ENCODE measurements around the gene TRIML1.

TRIML1 gene, protein sequence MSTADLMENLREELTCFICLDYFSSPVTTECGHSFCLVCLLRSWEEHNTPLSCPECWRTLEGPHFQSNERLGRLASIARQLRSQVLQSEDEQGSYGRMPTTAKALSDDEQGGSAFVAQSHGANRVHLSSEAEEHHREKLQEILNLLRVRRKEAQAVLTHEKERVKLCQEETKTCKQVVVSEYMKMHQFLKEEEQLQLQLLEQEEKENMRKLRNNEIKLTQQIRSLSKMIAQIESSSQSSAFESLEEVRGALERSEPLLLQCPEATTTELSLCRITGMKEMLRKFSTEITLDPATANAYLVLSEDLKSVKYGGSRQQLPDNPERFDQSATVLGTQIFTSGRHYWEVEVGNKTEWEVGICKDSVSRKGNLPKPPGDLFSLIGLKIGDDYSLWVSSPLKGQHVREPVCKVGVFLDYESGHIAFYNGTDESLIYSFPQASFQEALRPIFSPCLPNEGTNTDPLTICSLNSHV

DNA sequence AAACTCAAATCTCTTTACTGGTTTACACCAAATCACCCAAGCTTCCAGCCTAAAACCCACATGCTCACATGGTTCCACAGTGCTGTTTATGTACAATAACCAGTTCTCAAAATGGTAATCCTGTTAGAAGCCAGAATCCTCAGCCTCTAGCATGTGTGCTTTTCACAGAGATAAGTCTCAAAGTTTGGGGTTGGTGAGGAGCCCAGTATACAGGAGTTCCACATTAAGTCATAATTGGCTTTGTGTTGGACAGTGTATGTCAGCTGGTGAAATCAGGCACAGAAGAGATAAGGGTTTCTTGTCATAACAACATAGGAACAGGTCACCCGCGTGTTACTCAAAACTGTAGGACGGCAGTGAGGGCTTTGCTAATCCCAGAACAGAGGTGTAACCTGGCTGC is at the start of gene TRIML1:
Gene TRIML1 (plus strand): TSS at position 301 of the 400 bp plus-strand sequence. CDS start 118 bp downstream, outside the sequence.
- no peak for DNase-seq (ENCODE audit: low spot score)

DNA sequence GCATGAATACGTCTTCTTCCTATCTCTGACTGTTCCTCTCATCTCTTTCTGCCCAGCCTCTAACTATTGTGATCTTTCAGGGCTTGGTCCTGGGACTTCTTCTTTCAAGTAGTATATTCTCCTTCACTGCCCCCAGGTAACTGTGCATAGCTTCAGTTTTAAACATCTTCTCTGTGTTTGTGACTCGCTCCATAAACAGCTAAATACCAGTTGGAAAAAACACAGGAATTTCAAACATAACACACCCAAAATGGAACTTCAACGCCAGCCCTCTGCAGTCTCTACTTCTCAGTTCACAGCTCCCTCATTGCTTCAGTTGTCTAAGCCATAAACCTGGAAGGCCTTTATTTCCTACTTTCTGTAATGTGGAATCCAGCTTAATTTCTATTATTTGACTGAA is 46.4 kb upstream of the TRIML1 start:
- no peak for DNase-seq (ENCODE audit: low spot score)

DNA sequence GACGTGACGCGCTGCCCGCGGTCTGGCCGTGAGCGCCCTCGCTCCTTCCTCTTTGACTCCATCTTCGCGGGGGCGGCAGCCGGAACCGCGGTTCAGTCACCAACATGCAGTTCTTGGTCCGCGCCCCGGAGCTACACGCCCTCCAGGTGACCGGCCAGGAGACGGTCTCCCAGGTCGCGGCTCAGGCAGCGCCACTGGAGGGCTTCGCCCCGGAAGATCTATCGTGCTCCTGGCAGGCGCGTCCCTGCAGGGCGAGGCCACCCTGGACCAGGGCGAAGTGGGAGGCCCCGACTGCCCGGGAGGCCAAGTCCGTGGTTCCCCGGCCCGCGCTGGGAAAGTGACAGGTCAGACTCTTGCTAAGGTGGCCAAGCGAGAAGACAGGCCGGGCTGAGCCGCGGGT is 32.8 kb upstream of the TRIML1 start:
- DNase-seq (ENCODE audit: low spot score) = no peak

DNA sequence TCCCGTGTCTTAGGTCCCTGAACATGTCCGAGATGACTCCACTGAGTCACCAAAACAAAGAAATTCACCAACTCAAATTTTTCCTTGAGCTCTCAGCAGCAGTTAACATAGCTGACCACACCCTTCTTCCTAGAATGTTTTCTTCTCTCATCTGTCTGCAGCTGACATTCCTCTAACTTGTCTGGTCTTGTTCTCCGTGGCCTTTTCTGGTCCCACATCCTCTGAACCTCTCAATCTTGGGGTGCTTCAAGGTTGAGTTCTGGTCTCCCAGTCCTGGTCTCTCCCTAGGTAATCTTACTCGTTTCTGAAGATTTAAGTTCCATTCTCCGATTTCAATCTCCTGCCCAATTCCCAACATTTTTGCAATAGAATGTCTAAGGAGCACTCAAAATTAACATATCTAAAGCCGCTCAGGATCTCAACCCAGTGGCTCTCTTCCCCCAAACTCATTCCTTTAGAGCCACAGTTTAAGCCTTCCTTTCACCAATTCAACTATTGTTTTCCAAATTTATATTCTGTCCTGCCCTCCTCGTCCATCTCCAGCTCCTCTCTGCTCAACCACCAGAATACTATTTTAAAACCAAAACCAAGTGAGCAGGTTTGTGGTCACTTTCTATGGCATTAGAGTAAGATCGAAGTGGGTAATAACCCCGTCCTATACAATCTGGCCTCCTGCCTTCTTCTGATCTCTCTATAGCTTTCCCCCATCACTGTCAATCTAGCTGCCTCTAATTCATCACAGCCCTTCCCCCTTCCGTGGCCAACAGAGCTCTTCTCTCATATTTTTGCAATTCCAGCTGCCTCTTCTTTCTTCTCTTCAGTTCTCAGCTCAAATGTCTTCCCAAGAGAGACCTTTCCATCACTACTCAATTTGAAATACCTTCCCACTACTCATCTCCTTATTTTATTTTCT is 31.1 kb upstream of the TRIML1 start:
- no peak for DNase-seq (ENCODE audit: low spot score)

DNA sequence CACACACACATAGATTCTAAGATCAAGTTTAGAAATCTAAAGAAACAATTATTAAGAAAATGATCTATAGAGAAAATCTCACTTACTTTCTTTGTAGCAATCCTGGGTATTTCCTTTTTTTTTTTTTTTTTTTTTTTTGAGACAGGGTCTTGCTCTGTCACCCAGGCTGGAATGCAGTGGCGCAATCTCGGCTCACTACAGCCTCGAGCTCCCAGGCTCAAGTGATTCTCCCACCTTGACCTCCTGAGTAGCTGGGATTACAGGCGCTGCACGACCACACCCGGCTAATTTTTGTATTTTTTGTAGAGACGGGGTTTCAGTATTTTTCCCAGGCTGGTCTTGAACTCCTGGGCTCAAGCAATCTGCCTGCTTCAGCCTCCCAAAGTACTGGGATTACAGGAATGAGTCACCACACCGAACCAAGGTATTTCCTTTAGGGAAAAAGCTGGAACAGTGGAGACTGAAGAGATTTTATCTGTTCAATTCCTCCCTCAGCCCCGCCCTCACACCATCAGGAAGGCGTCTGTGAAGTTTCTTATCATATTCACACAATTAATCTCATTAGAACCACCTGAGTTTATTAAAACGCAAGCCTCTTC is 30.0 kb upstream of the TRIML1 start, which contains the start of gene TRIML2:
Gene TRIML2 (minus strand): TSS at position 447 of the 599 bp plus-strand sequence. CDS start 4,235 bp downstream, outside the sequence.
- DNase-seq (ENCODE audit: low spot score) = no peak

DNA sequence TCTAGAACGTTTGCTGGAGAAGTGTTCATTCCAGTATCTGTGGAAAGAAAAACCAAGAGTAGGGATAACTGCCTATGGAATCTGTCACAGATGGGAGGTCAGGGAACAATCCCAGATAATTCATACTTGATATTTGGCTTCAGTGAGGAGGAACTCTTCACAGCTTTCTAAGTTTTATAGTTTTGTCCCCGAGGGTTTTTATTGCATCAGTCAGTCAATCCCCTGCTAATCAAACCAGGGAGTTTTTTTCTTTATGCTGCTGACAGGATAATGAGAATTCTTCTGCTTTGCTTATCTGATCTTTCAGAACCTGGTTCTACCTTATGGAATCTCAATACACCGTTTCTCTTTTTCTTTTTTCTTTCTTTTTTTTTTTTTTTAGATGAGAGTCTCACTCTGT is 29.2 kb upstream of the TRIML1 start:
- no peak for DNase-seq (ENCODE audit: low spot score)

DNA sequence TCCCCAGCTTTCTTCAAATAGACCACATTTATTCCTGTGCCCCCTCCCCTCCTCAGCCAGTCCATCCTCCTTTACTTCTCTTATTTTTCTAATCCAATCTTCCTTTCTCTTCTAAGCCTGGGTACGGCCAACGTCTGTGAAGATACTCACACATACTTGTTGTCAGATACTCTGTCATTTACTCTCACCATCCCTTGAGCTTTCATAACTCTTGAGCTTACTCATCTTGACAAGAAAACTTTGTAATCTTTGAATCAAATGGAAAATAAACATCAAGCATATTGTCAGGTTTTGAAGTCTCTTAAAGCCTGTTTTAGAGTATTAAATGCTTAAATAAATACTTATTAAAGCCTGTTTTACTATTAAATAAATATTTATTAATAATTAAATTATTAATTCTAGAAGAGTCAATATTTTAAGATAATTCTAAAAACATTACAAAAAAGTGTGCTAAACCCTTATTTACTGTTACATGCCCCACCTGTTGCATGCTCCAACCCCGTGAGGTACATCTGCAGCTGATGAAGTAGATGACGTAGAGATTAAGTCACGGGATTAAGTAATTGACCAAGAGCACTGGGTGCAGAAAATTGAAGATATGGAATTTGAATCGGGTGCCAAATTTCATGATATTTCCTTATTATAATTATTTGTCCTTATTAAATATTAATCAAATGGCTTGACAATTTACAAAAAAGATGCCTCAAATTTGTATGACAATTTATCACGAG is 28.3 kb upstream of the TRIML1 start:
- no peak for DNase-seq (ENCODE audit: low spot score)

DNA sequence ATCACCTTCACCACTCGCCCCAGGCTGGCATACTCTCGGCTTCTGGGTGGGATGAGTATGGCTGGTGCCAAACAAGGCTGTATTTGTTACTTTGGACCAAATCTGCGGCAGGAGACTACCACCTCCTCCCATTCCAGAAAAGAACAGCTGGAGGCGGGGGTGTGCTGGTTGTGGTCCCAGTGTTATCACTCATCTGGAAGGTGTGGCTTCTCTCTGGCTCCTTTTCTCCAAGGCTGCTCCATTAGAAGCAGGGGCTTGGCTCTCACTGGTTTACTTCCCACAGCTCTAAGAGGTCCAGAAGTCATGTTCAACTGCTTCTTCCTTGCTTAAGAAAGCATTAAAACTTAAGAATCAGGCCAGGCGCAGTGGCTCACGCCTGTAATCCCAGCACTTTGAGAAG is 27.3 kb upstream of the TRIML1 start:
- DNase-seq (ENCODE audit: low spot score) = no peak

DNA sequence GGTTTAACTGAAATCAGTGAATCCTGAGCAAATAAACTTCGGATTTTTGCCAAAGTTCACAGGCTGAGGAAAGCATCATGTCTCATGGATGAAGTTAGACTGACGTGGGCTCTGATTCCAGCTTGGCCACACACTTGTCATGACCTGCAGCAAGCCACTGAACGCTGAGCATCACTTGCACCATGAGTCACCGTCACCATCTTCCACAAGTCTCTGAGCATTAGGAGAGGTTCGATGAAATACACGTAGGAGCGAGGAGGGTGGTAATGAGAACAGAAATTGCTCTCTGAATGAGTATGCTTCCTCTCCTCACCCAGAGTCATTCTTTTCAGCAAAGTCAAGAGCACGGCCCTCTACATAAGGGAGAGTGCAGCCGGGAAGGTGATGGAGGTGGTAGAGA is 26.1 kb upstream of the TRIML1 start:
- no peak for DNase-seq (ENCODE audit: low spot score)

DNA sequence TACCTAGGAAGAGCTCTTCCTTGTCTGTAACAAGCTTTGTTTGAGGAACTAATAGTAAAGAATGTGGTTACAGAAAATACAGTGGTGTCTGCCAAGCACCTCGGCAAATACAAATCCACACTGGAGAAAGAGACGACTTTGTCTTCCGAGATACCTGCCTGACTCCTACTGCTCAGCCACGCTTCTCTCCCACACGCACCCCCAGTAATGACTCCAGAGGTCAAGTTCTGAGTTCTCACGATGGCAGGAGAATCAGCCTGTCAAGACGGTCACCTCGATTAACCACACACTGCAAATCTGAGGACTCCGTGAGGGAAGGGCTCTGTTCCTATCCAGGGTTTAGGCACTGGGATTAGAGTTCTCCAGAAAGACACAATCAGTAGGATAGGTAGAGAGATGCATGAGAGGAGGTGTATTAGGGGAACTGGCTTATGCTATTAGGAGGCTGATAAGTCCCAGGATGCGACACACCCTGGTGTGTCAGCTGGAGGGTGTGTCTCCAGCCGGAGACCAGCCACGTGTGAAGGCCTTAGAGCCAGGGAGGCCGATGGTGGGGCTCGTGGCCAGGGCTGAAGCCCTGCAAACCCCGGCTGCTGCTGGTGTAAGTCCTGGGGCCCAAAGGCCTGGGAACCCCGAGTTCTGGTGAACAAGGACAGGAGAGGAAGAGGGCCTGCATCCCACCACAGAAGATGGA is 21.5 kb upstream of the TRIML1 start:
- DNase-seq (ENCODE audit: low spot score) = no peak

DNA sequence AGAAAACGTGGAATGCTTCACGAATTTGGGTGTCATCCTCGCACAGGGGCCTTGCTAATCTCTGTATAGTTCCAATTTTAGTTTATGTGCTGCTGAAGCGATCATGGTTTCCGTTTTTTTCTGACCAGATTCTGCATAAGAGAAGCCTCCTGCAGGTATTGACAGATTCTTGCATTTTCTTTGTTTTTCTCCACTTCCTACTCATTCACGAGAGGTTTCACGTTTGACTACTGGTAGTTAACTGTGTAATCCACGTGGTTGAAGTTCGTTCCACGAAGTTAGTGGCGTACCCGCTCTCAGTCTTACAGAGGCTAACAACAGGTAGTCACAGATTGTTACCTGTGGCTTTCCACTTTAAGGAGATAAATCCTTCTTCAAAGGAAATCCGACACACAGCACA is 17.7 kb upstream of the TRIML1 start:
- DNase-seq (ENCODE audit: low spot score) = no peak

DNA sequence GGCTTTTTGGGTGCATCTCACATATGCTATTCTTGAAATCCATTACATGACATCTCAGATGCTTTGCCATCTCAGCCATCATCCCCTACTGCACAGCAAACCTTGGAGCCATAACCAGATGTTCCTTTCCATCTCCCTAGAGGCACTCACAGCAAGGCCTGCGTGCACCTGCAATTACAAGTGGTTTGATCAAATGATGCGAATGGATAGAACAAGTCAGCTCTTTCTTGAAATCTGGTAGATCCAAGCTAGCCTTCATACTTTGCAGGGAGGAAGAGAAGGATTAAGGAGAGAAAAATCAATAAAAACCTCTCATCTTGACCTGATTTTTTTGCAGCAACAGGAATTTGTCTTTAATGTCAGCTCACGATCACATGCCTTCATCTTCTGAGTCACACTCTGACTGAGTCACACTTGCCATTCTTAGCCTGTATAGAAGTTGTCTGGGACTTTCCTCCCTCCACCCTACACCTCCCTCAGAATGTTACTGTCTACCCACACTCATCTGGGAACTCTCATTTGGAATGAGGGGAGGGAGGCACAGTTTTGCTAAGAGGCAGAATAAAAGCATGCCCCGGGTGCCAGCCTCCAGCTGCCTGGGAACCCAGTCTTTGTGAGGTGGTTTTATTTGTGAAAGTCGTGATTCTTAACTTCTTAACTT is 11.9 kb upstream of the TRIML1 start:
- DNase-seq (ENCODE audit: low spot score) = no peak

DNA sequence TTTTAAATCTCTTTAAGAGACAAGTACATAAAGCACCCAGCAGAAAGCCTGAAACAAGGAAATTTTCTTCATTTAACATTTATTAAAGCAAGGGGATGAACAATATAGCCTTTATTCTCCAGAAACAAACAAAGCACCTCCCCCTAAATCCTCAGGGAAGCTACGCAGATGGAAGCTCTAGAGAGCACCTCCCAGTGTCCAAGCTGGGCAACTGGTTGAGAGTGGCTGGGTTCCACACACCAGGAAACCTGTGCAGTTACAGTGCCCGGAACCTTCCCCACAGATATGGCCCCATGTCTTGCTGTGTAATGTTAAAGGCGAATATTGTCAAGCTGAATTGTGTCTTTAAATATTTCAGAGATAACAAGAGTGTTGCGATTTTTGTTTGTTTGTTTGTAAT is 8.9 kb upstream of the TRIML1 start:
- no peak for DNase-seq (ENCODE audit: low spot score)

DNA sequence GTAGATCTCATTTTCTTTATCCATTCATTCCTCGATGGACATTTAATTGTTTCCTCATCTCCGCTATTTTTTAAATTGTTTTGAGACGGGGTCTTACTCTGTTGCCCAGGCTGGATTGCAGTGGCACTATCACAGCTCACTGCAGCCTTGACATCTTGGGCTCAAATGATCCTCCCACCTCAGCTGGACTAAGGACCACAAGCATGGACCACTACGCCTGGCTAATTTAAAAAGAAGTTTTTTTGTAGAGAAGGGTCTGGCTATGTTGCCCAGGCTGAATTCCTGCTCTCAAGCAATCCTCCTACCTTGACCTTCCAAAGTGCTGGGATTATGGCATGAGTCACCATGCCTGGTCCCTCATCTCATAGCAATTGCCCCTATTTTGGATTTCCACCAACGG is 7.0 kb upstream of the TRIML1 start:
- DNase-seq (ENCODE audit: low spot score) = no peak

DNA sequence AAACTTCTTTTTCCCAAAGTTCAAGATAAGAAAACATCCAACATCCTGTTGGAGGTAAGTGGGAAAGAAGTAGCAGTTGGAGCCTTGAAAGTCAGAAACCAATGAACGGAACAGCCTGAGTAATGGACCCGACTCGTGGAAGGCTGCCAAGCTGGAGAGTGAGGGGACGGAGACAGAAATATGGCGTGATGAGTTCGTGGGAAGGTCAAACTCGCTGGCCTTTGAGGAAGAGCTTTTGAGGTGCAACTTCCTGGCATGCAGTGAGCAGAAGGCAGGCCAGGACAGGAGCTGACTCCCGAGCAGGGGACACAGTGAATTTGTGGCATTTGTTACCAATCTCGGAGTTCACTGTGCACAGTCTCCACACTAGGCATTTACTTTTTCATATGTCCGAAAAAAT is 1.0 kb upstream of the TRIML1 start:
- no peak for DNase-seq (ENCODE audit: low spot score)

DNA sequence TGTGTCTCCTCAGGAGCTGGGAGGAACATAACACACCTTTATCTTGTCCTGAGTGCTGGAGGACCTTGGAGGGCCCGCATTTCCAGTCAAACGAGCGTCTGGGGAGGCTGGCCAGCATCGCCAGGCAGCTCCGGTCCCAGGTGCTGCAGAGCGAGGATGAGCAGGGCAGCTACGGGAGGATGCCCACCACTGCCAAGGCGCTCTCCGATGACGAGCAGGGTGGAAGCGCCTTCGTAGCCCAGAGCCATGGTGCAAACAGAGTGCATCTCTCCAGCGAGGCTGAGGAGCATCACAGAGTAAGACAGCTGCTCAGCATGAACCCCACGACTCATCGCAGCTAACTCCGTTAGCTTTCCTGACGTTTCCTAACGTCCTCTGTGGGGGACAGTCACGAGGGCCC is 430 bp downstream of the TRIML1 start:
- DNase-seq (ENCODE audit: low spot score) = no peak

DNA sequence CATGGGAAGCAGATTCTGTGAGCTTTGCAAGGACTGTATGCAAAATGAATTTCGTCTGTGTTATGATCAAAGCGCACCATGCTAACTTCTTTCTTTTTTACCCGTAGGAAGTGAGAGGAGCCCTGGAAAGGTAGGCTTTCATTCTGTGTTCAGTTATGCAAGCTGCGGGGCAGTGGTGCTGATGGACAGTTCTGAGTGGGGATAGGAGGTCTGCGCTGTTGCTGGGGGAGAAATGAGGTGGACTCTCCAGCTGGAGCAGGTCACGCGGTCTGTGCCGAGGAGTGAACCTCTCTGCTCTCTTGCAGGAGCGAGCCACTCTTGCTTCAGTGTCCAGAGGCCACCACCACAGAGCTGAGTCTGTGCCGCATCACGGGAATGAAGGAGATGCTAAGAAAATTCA is 4.5 kb downstream of the TRIML1 start:
- DNase-seq (ENCODE audit: low spot score) = no peak

DNA sequence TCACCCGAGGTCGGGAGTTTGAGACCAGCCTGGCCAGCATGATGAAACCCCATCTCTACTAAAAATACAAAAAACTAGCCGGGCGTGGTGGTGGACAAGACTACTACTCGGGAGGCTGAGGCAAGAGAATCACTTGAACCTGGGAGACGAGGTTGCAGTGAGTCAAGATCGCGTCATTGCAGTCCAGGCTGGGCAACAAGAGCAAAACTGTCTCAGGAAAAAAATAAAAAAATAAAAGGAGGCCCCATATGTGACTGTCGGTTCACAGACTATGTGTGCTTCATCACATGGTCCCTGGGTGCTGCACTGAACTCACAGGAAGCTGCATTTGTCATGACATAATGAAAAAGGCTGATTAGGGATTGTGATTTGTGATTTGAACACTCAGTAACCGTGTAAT is 6.4 kb downstream of the TRIML1 start:
- no peak for DNase-seq (ENCODE audit: low spot score)

DNA sequence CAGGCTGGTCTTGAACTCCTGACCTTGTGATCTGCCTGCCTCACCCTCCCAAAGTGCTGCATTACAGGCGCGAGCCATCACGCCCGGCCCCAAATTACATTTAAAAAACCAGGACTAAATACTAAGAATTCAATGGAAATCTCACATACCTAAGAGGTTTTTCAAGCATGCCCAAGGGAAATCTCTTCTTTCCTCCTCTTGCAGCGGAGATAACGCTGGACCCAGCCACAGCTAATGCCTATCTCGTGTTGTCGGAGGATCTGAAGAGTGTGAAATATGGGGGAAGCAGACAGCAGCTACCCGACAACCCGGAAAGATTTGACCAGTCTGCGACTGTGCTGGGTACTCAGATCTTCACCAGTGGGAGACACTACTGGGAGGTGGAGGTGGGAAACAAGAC is 7.4 kb downstream of the TRIML1 start:
- DNase-seq (ENCODE audit: low spot score) = no peak

DNA sequence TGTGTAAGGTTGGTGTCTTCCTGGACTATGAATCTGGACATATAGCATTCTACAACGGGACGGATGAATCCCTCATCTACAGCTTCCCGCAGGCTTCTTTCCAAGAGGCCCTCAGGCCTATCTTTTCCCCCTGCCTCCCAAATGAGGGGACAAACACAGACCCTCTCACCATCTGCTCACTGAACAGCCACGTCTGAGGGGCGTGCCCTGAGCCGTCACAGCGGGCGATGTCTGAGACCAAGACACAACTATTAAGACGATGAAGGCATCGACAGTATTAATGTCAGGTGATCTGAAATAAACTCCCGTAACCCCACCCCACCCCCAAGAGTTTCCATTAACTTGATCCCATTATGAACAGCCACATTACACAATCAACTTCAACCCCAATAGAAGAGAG is 7.9 kb downstream of the TRIML1 start:
- no peak for DNase-seq (ENCODE audit: low spot score)

DNA sequence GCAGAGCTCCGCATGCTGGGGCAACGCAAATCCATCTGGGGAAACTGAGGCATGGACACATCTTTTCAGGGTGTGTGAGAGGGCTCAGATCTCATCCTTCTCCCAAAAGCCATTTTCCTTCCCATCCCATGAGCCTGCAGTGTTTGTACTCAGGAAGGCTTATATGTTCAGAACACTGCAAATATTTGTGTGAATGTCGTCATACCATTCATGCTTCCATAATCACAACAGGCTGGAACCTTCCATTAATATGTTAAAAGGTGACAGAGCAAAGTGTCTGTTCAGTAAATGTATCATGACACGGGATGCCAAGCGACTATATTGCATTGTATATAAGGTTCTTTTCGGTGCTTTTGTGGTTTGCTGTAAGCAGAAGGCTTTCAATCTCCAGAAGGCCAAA is 8.5 kb downstream of the TRIML1 start:
- DNase-seq (ENCODE audit: low spot score) = no peak

All from D341Med (cell line).